GM19324 (cell line): ENCODE results near the gene MPP1.

Experiments used
- ATAC-seq: cut with Tn5 transposase; IDR thresholded peaks from one replicate; pipeline ENCODE4 v1.9.1; 2021; ENCODE audit warnings: mild to moderate bottlenecking, moderate library complexity; ENCODE audit not compliant: unreplicated experiment, low FRiP score

Gene MPP1

GRCh38 chrX:154733066-154733425 is 72.2 kb downstream of the MPP1 start:
- no peak for ATAC-seq

DNA sequence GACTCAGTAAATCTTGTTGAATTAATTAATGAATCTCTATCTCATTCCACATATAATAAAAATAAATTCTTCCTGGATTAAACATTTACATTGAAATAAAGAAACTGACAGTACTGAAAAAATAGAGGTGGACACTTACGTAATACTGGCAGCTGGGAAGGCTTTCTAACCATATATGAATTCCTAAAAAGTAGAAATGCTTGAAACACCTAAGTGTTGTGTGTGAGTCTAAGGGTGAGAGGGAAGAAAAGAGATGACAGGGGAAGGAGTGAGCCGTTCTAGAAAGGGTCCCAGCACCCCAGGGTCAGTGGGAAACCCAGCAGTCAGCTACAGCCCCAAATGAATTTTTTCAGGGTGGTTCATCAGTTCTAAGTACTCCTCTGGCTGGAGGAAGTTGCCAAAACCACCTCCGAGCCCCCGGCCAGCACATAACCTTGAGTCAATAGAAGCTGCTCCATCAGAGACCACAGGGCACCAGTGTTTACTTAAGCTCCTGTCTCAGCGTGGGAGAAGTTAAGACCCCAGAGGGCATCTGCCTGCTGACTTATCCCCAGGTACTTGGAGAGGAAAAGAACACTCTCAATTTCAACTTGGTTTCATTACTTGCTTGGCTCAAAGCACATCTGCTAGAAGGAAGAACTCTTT is 72.7 kb downstream of the MPP1 start:
- ATAC-seq, result no peak

- no peak for ATAC-seq
These were observed 73.4 kb downstream of the MPP1 start for GRCh38 chrX:154731881-154732280.

- ATAC-seq, result no peak
These were observed 74.1 kb downstream of the MPP1 start for GRCh38 chrX:154731184-154731583.

GRCh38 chrX:154730253-154730891 is 74.9 kb downstream of the MPP1 start:
- ATAC-seq, result no peak

- ATAC-seq, result no peak
These were observed 75.8 kb downstream of the MPP1 start for GRCh38 chrX:154729439-154729838.
